Measurements from ENCODE around the gene MRGPRE. TPM values are rescaled to one million over a fixed set of nuclear protein-coding genes. Genes with fewer than 3 reads are reported as not detected.

Gene MRGPRE
- total and polyA plus RNA-seq, 12 donors = 0.21 to 2.5 (median 0.51) TPM; not detected in 3

DNA sequence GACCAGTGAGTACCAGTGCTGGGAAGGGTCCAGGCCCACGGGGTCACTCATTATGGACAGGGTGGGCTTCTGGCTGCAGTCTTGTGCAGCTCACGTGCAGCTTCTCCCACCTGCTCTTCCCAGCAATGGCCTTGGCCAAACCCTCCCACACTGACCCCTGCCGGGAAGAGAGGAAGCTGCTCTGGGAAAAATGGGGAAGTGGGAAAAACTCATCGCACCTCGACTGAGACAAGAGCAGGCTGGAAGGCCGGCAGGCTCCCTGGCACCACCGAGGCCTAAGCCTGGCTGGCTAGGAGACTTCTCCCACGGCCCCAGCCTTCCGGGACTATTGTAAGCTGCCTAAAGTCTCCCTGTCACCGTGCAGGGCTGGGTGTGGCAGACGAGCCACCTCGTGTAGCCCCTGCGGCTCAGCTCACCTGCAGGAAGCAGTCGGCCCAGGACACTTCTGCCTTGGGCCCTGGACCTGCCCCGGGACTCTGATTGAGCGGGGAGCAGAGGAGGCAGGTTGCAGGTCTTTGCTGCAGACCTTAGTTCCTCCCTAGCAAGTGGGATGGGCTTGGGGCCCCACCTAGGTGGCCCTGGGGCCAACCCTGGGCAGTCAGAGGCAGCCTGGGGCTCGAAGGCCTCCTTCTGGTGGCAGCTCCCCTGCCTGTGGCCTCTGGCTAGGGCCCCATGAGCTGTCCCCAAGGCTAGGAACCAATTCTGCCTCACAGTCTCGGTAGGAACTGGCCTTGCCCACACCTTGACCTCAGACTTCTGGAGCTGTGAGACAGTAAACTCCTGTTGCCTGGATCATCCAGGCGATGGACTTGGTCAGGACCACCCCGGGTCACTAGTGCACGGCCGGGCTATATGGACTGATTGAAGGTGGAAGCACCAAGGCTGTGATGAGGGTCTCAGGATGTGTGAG is 36.7 kb downstream of the MRGPRE start:
- H3K36me3 ChIP-seq = no peaks in the 10 kb centered on the region
- H3K27me3 ChIP-seq = peaks cover 0 to 33% (median 11%) of the 10 kb centered on the region in 7 donors
- TF ChIP-seq, protein P1, sequence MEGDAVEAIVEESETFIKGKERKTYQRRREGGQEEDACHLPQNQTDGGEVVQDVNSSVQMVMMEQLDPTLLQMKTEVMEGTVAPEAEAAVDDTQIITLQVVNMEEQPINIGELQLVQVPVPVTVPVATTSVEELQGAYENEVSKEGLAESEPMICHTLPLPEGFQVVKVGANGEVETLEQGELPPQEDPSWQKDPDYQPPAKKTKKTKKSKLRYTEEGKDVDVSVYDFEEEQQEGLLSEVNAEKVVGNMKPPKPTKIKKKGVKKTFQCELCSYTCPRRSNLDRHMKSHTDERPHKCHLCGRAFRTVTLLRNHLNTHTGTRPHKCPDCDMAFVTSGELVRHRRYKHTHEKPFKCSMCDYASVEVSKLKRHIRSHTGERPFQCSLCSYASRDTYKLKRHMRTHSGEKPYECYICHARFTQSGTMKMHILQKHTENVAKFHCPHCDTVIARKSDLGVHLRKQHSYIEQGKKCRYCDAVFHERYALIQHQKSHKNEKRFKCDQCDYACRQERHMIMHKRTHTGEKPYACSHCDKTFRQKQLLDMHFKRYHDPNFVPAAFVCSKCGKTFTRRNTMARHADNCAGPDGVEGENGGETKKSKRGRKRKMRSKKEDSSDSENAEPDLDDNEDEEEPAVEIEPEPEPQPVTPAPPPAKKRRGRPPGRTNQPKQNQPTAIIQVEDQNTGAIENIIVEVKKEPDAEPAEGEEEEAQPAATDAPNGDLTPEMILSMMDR (IDR thresholded peaks at IDR 0.05) = peak in 8 of 9 donors; percentile 12 to 56 (median 45)
- no peak overlapping the region for H3K27ac ChIP-seq
- DNase-seq (no peak), ATAC-seq (peak in 5 of 8 donors; percentile 14 to 69 (median 31))
- H3K4me1 ChIP-seq = peaks cover 0 to 6% (median 0%) of the 10 kb centered on the region in 9 donors
- intact Hi-C loops (cut with DNase I) = loop anchor here in 1 of 10 donors (10.0 kb wide), 1 partner anchor 71 kb away; no protein-coding TSS in a partner anchor
- H3K4me3 ChIP-seq = no peak overlapping the region
- WGBS, 2 donors = 65 to 70% methylated on average over 22 of the region's 22 CpGs
- H3K9me3 ChIP-seq = no peaks in the 10 kb centered on the region

DNA sequence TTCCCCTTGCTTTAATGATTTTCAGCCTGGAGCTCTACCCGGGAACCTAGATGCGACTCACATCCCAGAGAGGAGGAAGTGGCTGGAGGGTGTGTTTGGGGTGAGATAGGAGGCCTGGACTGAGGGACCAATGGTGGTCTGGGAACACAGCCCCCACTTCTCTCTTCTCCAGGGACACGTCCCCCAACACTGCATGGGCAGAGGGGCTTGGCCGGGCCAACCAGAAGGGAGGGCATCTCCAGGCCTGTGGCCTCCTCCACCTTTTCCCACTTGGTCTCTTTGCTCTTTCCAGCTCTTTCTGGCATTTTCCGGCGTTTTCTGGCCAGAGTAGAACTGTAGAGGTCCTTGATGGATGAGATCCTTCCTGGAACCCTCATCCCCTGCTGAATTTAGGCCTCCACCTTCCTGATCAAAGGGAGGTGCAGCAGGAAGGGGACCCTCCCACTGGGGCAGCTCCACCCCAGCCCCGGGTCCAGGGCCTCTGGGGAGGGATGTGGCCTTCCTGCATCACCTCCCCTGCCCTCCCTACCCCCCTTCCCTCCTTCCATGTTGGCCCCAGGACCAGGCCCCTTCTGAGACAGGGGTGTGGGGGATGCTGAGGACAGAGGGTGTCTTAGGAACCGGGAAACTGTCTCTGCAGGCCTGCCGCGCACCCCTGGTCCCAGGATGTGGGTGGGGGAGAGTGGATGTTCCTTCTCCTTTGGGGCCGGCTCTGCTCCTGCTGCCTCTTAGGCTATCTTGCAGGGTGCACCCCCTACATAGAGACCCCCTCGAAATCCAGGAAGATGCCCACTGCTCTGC is 38.0 kb downstream of the MRGPRE start:
- Histone ChIP-seq H3K4me1 (peaks cover 0 to 6% (median 0%) of the 10 kb centered on the region in 9 donors), H3K4me3 (no peak overlapping the region), H3K9me3 (no peaks in the 10 kb centered on the region), H3K36me3 (no peaks in the 10 kb centered on the region), H3K27me3 (peaks cover 0 to 23% (median 0%) of the 10 kb centered on the region in 7 donors), H3K27ac (no peak overlapping the region)
- WGBS, 2 donors = 72 to 76% methylated on average over 12 of the region's 12 CpGs
- intact Hi-C loops (cut with DNase I) = loop anchor here in 1 of 10 donors (10.0 kb wide), 1 partner anchor 69 kb away; no protein-coding TSS in a partner anchor
- TF ChIP-seq, protein P1 (IDR thresholded peaks at IDR 0.05) = no peak
- DNase-seq (no peak), ATAC-seq (no peak)

DNA sequence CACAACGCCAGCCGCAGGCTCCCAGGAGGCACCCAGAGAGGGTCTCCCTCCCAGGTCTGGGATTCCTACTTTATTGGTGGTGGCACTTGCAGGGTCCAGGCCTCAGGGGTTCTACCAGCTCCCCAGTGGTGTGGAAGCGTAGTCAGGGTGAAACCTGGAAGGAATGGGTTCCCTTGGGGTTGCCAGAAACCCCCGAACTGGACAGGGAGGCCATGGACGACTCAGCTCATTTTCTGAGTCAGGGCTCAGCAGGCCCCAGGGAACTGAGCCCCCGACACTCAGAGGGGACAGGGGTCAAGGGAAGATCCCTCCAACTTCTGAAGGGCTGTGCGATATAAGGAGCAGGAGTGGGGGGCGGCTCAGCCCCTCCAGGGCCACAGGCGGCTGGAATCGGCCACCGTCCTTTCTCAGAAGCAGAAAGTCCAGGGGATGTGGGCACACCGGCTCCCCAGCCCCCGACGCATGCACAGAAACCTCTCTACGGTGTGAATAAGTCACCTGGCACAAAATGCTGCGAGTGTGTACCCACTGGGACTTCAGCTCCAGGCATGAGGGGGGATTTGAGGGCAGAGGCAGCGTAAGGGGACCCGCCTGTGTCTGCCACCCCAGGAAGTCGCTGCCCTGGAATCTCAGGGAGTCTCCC is 38.7 kb downstream of the MRGPRE start:
- TF ChIP-seq, protein P1 (IDR thresholded peaks at IDR 0.05) = no peak
- H3K36me3 ChIP-seq = no peaks in the 10 kb centered on the region
- ATAC-seq (no peak), DNase-seq (no peak)
- peaks cover 0 to 18% (median 0%) of the 10 kb centered on the region in 7 donors for H3K27me3 ChIP-seq
- intact Hi-C loops (cut with DNase I) = loop anchor here in 1 of 10 donors (10.0 kb wide), 1 partner anchor 69 kb away; no protein-coding TSS in a partner anchor
- H3K9me3 ChIP-seq = no peaks in the 10 kb centered on the region
- no peak overlapping the region for H3K27ac ChIP-seq
- WGBS, 2 donors = 82 to 85% methylated on average over 19 of the region's 19 CpGs
- peaks cover 0 to 6% (median 0%) of the 10 kb centered on the region in 9 donors for H3K4me1 ChIP-seq
- no peak overlapping the region for H3K4me3 ChIP-seq

Measured in heart right ventricle (tissue), 16 donors.